IMR-90 (cell line): ENCODE data around the gene DPEP2NB. TPM values are rescaled to one million over a fixed set of nuclear protein-coding genes. Genes with fewer than 3 reads are reported as not detected.

Experiments
- ATAC-seq: fragments of 200-7000 bp; cut with Tn5 transposase; 2 replicates; pipeline ENCODE4 v1.9.1; 2020; ENCODE audit warnings: low read depth, mild to moderate bottlenecking, moderate library complexity
- BruUV-seq: library from RNA; stranded (reverse); fragments of 400-500 nt; replicated peaks from 2 replicates; lab custom pipeline; 2021; lab: Mats Ljungman, UMichigan
- CTCF ChIA-PET: fragments of 300-600 bp; formaldehyde crosslinking; extraction: SDS; loops from one replicate; lab custom pipeline; 2021; ENCODE audit warnings: antibody characterized with exemption; lab: Yijun Ruan, JAX
- POLR2A ChIA-PET: fragments of 300-600 bp; sonication (Branson Sonifier 250); formaldehyde crosslinking; loops from one replicate; lab custom pipeline; 2022; ENCODE audit warnings: antibody characterized with exemption; ENCODE audit not compliant: unreplicated experiment; lab: Charles Lee
- DNase-seq: peaks from one replicate; pipeline ENCODE4 v3.0.0; 2013
- H2AFZ ChIP-seq: replicated peaks from 2 replicates; pipeline ENCODE3; 2013; ENCODE audit warnings: low read length, mild to moderate bottlenecking; ENCODE audit not compliant: poor library complexity
- H2AK5ac ChIP-seq: 2 replicates; pipeline ENCODE4 v1.6.1; 2013; ENCODE audit warnings: low read depth, low read length, inconsistent platforms
- H2AK9ac ChIP-seq: replicated peaks from 2 replicates; pipeline ENCODE3; 2013; ENCODE audit warnings: mild to moderate bottlenecking, low read depth, low read length, moderate library complexity; ENCODE audit not compliant: poor library complexity
- H2BK120ac ChIP-seq: 2 replicates; pipeline ENCODE4 v1.6.1; 2013; ENCODE audit warnings: low read depth, low read length, inconsistent platforms
- H2BK15ac ChIP-seq: 3 replicates; pipeline ENCODE4 v1.6.1; 2013; ENCODE audit warnings: low read depth, low read length, inconsistent platforms
- H2BK20ac ChIP-seq: 2 replicates; pipeline ENCODE4 v1.6.1; 2013; ENCODE audit warnings: low read depth, mild to moderate bottlenecking, inconsistent platforms, low read length, moderate library complexity
- H2BK5ac ChIP-seq: 2 replicates; pipeline ENCODE4 v1.6.1; 2013; ENCODE audit warnings: mild to moderate bottlenecking, low read depth, low read length, inconsistent platforms; ENCODE audit not compliant: poor library complexity, severe bottlenecking
- H3K14ac ChIP-seq: replicated peaks from 2 replicates; pipeline ENCODE4 v1.6.1; 2013; ENCODE audit warnings: low read depth, low read length, inconsistent platforms
- H3K18ac ChIP-seq: 2 replicates; pipeline ENCODE4 v1.6.1; 2013; ENCODE audit warnings: low read depth, low read length, control low read depth
- H3K23ac ChIP-seq: 2 replicates; pipeline ENCODE4 v1.6.1; 2013; ENCODE audit warnings: low read depth, low read length, inconsistent platforms
- H3K27ac ChIP-seq: 2 replicates; pipeline ENCODE4 v1.5.1; 2013; ENCODE audit warnings: mild to moderate bottlenecking, control low read depth, low read length; ENCODE audit not compliant: insufficient read depth
- H3K27me3 ChIP-seq: 2 replicates; pipeline ENCODE4 v1.6.1; 2013; ENCODE audit warnings: low read length; ENCODE audit not compliant: control insufficient read depth, insufficient read depth
- H3K36me3 ChIP-seq: 2 replicates; pipeline ENCODE4 v1.6.1; 2013; ENCODE audit warnings: low read length, mixed read lengths; ENCODE audit not compliant: control insufficient read depth, insufficient read depth
- H3K4ac ChIP-seq: 2 replicates; pipeline ENCODE4 v1.6.1; 2013; ENCODE audit warnings: low read depth, low read length, inconsistent platforms
- H3K4me1 ChIP-seq: 2 replicates; pipeline ENCODE4 v1.6.1; 2013; ENCODE audit warnings: low read length, mixed read lengths; ENCODE audit not compliant: control insufficient read depth, insufficient read depth
- H3K4me2 ChIP-seq: 2 replicates; pipeline ENCODE4 v1.6.1; 2013; ENCODE audit warnings: low read depth, mild to moderate bottlenecking, control low read depth, low read length, moderate library complexity
- H3K4me3 ChIP-seq: 2 replicates; pipeline ENCODE4 v1.5.1; 2013; ENCODE audit warnings: low read depth, mild to moderate bottlenecking, control low read depth, low read length, moderate library complexity; ENCODE audit not compliant: insufficient read depth
- H3K56ac ChIP-seq: 2 replicates; pipeline ENCODE4 v1.6.1; 2013; ENCODE audit warnings: low read length, inconsistent platforms; ENCODE audit not compliant: insufficient read depth; ENCODE audit errors: extremely low read depth
- H3K79me1 ChIP-seq, 2 experiments: 2 replicates each; pipeline ENCODE4 v1.6.1; 2013; ENCODE audit warnings: low read length in 2 of 2, inconsistent platforms in 1 of 2, low read depth in 1 of 2
- H3K9ac ChIP-seq: 2 replicates; pipeline ENCODE4 v1.6.1; 2013; ENCODE audit warnings: low read depth, low read length, control low read depth
- H3K9me1 ChIP-seq: 2 replicates; pipeline ENCODE4 v1.6.1; 2013; ENCODE audit warnings: low read length, inconsistent platforms; ENCODE audit not compliant: insufficient read depth
- H3K9me3 ChIP-seq: 2 replicates; pipeline ENCODE4 v1.6.1; 2013; ENCODE audit warnings: low read length; ENCODE audit not compliant: control insufficient read depth, insufficient read depth
- H4K20me1 ChIP-seq: 2 replicates; pipeline ENCODE4 v1.6.1; 2013; ENCODE audit warnings: low read length, inconsistent platforms; ENCODE audit not compliant: insufficient read depth
- H4K5ac ChIP-seq: 2 replicates; pipeline ENCODE4 v1.6.1; 2013; ENCODE audit warnings: mild to moderate bottlenecking, low read depth, low read length, control low read depth
- H4K8ac ChIP-seq, 2 experiments: 2 replicates each; pipeline ENCODE4 v1.6.1; 2013; ENCODE audit warnings: low read depth in 2 of 2, low read length in 2 of 2, control low read depth in 1 of 2, inconsistent platforms in 1 of 2
- H4K91ac ChIP-seq: 2 replicates; pipeline ENCODE4 v1.6.1; 2013; ENCODE audit warnings: low read depth, low read length, inconsistent platforms; ENCODE audit not compliant: insufficient read depth
- MXI1 ChIP-seq: IDR thresholded peaks from 2 replicates; pipeline ENCODE4 v1.6.1; 2012; ENCODE audit warnings: low read depth, mild to moderate bottlenecking, low read length, moderate library complexity, borderline replicate concordance
- POLR2A ChIP-seq: IDR thresholded peaks from 2 replicates; pipeline ENCODE4 v1.6.1; 2012; ENCODE audit warnings: mild to moderate bottlenecking, low read depth, low read length
- WGBS, 2 experiments: methylation state at CpG; one replicate each; pipeline versions ENCODE4 v1.1.5 to v1.1.7; 2013; ENCODE audit warnings: missing lambda C conversion rate in 2 of 2; ENCODE audit not compliant: insufficient read length in 1 of 2; ENCODE audit errors: extremely low coverage in 2 of 2; 5-methylcytosine and 5-hydroxymethylcytosine counted together
- dilution Hi-C: fragments of 300-500 bp; cut with HindIII; formaldehyde crosslinking; loops from one replicate; pipeline ENCODE4 v1.14.3; 2018; ENCODE audit warnings: low sequenced_read_pairs; ENCODE audit not compliant: unreplicated experiment
- in situ Hi-C: fragments of 300-500 bp; cut with MboI; formaldehyde crosslinking; loops from 3 replicates; pipeline ENCODE4 v1.14.3; 2019; ENCODE audit warnings: low sequenced_read_pairs, inconsistent platforms, mixed read lengths
- intact Hi-C: fragments of 100-400 bp; cut with micrococcal nuclease; formaldehyde crosslinking; loops from 2 replicates; pipeline ENCODE4 v1.10.0; 2022
- polyA plus RNA-seq, 3 experiments: library from polyadenylated mRNA; depleted of rRNA; stranded (reverse); fragments of >200 nt; gene quantifications; 2 replicates each; pipeline ENCODE4 v1.2.3, GENCODE V29; 2012; ENCODE audit warnings: low replicate concordance in 1 of 3
- total RNA-seq: library from RNA; depleted of rRNA; stranded (reverse); fragments of >200 nt; gene quantifications from 2 replicates; pipeline ENCODE4 v1.2.3, GENCODE V29; 2012

Gene DPEP2NB
- total and polyA plus RNA-seq, 2 of the 4 experiments (the other 2 are of a cell fraction): not detected

DNA sequence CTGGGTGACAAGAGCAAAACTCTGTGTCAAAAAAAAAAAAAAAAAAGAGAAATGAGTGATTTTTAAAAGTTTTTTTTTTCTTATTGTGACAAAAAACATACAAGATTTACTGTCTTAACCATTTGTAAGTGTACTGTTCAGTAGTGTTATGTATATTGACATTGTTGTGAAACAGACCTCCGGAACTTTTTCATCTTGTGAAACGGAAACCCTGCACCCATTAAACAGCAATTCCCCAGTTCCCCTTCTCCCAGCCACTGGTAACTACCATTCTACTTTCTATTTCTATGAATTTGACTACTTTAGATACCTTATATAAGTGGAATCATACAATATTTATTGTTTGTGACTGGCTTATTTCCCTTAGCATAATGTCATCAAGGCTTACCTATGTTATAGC lies 26.1 kb upstream of the DPEP2NB start:
- Histone ChIP-seq H4K5ac (no peak overlapping the region), H3K4me2 (no peak overlapping the region), H3K27ac (no peak overlapping the region), H3K9me1 (no peaks in the 10 kb centered on the region), H3K79me1 (no peaks in the 10 kb centered on the region), H2AK5ac (no peak overlapping the region), H3K23ac (no peak overlapping the region), H3K14ac (no peak overlapping the region), H3K4me3 (no peak overlapping the region), H4K8ac (no peak overlapping the region), H3K18ac (no peak overlapping the region), H2BK20ac (no peak overlapping the region), H2BK120ac (no peak overlapping the region), H2BK5ac (no peak overlapping the region), H3K36me3 (peaks cover 11% of the 10 kb centered on the region), H2BK15ac (no peak overlapping the region), H4K91ac (no peak overlapping the region), H3K56ac (no peak overlapping the region), H3K4me1 (no peaks in the 10 kb centered on the region), H3K4ac (no peak overlapping the region), H4K20me1 (no peaks in the 10 kb centered on the region), H3K9ac (no peak overlapping the region), H2AK9ac (no peak overlapping the region), H3K27me3 (no peaks in the 10 kb centered on the region), H3K9me3 (no peaks in the 10 kb centered on the region), H2AFZ (no peak overlapping the region)
- ATAC-seq (no peak), DNase-seq (no peak)
- TF ChIP-seq POLR2A: no peak
- TF ChIP-seq MXI1: no peak
- no TSS peak for BruUV-seq
- intact Hi-C loops (no loop called here), dilution Hi-C loops (no loop called here), in situ Hi-C loops (no loop called here)
- POLR2A ChIA-PET: no interaction called here
- WGBS, 2 experiments: no CpG with 5 or more reads among the region's 2 CpGs
- CTCF ChIA-PET: no interaction called here
